ENCODE measurements around the gene ADPRHL1.
"Not testable (repeated sequence)": the region's sequence is repeated elsewhere in the genome, so short reads cannot be mapped to it uniquely, and the experiment has no call there.

ADPRHL1 gene

DNA sequence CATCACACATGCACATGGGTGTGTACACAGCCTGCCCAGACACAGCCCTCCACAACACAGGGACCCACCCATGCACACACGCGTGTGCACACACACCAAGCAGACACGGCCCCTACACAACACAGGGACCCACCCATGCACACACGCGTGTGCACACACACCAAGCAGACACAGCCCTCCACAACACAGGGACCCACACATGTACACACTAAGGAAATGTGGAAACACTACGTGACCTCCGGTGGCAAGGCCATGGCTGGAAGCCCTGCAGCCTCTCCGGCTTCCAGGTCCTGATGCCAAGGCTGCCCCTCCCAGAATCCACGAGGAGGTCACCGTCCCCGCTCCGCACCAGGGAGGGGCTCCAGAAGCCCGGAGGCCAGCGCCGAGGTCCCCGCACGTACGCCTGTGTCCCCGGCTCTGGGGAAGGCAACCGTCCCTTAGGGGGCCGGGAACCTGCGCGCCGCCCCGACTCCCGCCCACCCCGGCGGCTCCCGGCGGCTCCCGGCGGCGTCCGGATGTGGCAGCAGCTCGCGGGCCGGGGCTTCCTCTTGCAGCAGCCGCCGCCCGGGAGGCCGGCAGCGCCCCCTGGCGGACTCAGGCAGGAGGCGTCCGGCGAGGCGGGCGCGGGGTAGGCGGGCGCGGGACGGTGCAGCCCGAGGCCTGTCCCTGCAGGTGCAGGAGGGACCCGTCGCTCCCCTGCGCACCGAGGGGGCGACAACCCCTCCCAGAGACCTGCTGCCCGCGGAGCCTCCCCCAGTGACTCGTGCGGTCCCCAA is 59.5 kb downstream of the ADPRHL1 start:
- ChIA-PET POLR2A (ENCODE audit: low non-redundant PET) (no interaction called here), CTCF (interaction anchor here (0.5 to 0.8 kb wide), 14 partner anchors 9 to 455 kb away, joined by 3 to 5 read pairs (median 3); partner anchors contain the start of gene GRTP1)
- DNase-seq (ENCODE audit: low spot score): peak; percentile 78
- TF ChIP-seq, protein P1, sequence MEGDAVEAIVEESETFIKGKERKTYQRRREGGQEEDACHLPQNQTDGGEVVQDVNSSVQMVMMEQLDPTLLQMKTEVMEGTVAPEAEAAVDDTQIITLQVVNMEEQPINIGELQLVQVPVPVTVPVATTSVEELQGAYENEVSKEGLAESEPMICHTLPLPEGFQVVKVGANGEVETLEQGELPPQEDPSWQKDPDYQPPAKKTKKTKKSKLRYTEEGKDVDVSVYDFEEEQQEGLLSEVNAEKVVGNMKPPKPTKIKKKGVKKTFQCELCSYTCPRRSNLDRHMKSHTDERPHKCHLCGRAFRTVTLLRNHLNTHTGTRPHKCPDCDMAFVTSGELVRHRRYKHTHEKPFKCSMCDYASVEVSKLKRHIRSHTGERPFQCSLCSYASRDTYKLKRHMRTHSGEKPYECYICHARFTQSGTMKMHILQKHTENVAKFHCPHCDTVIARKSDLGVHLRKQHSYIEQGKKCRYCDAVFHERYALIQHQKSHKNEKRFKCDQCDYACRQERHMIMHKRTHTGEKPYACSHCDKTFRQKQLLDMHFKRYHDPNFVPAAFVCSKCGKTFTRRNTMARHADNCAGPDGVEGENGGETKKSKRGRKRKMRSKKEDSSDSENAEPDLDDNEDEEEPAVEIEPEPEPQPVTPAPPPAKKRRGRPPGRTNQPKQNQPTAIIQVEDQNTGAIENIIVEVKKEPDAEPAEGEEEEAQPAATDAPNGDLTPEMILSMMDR (conservative IDR thresholded peaks at IDR 0.05; ENCODE audit: low read depth): peak; percentile 94
- peak overlapping the region; percentile 53 for H3K27ac ChIP-seq

DNA sequence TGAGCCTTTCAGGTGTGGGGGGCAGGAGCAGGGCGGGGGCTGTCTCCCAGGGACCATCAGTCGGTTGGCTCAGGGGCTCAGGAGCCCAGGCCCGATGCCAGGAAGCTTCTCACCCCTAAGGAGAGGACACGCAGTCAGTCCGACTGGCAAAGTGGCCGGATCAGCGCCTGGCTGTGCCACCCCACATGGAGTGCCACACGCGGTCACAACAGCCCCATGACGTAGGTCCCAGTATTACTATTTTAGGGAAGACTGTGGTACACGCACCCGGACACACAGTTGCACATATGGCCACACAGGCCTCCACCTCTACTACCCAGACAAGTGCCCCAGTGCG is 60.1 kb downstream of the ADPRHL1 start:
- POLR2A ChIA-PET (ENCODE audit: low non-redundant PET): no interaction called here
- H3K27ac ChIP-seq: no peak overlapping the region
- no peak for DNase-seq (ENCODE audit: low spot score)
- CTCF ChIA-PET: no interaction called here
- TF ChIP-seq, protein P1 (conservative IDR thresholded peaks at IDR 0.05; ENCODE audit: low read depth): no peak

DNA sequence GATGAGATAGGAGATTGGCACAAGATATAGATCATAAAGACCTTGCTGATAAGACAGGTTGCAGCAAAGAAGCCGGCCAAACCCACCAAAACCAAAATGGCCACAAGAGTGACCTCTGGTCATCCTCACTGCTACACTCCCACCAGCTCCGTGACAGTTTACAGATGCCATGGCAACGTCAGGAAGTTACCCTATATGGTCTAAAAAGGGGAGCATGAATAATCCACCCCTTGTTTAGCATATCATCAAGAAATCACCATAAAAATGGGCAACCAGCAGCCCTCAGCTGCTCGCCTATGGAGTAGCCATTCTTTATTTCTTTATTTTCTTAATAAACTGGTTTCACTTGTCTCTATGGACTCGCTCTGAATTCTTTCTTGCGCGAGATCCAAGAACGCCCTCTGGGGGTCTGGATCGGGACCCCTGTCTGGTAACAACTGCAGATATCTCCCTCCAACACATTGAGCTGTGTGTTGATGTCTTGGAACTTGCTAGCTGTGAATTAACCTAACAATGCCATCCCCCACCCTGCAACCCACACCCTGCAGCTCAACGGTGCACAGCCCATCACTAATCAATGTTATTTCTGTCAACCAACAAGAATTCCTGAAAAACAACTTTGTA is 62.3 kb downstream of the ADPRHL1 start:
- DNase-seq (ENCODE audit: low spot score): no peak
- ChIA-PET CTCF (no interaction called here), POLR2A (ENCODE audit: low non-redundant PET) (no interaction called here)
- TF ChIP-seq, protein P1 (conservative IDR thresholded peaks at IDR 0.05; ENCODE audit: low read depth): no peak
- no peak overlapping the region for H3K27ac ChIP-seq

DNA sequence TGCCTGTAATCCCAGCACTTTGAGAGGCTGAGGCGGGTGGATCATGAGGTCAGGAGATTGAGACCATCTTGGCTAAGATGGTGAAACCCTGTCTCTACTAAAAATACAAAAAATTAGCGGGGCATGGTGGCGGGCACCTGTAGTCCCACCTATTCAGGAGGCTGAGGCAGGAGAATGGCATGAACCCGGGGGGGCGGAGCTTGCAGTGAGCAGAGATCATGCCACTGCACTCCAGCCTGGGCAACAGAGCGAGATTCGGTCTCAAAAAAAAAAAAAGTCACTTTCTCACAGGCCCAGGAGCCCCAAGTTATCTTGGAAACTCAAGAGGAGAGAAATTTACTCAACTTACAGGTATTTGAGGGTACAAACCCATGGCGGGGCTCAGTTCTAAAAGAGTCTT is 63.7 kb downstream of the ADPRHL1 start:
- CTCF ChIA-PET; POLR2A ChIA-PET (ENCODE audit: low non-redundant PET); H3K27ac ChIP-seq; DNase-seq (ENCODE audit: low spot score): not testable (repeated sequence)

DNA sequence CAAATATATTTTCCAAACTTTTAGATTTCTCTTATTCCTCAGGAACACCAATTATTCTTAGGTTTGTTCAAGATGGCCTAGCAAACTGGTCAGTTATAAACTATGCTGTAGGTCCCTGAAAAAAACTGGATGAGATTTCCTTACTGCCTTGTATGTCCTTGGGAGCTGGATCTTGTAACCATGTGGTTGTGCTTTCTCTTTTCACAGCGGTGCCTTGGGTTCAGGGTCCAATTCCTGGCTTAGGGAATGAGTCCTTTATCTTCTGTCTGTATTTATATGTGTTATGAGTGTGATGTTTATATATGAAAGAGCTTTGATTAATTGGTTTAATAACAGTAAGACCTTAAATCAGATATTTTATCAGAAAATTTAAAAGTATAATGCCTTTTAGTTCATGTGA is 65.9 kb downstream of the ADPRHL1 start:
- ChIA-PET CTCF (no interaction called here), POLR2A (ENCODE audit: low non-redundant PET) (no interaction called here)
- no peak for DNase-seq (ENCODE audit: low spot score)
- no peak overlapping the region for H3K27ac ChIP-seq
- TF ChIP-seq, protein P1 (conservative IDR thresholded peaks at IDR 0.05; ENCODE audit: low read depth): no peak

DNA sequence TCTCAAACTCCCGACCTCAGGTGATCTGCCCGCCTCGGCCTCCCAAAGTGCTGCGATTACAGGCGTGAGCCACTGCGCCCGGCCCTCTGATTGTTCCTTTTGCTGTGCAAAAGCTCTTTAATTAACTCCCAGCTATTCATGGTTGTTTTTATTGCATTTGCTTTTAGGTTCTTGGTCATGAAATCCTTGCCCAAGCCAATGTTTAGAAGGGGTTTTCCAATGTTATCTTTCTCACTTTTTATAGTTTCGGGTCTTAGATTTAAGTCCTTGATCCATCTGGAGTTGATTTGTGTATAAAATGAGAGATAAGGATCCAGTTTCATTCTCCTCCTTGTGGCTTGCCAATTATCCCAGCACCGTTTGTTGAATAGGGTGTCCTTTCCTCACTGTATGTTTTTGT is 70.2 kb downstream of the ADPRHL1 start:
- no peak for DNase-seq (ENCODE audit: low spot score)
- ChIA-PET POLR2A (ENCODE audit: low non-redundant PET) (no interaction called here), CTCF (interaction anchor here (0.7 kb wide), 2 partner anchors 269 to 434 kb away, joined by 3 to 4 read pairs; no protein-coding TSS in a partner anchor)
- TF ChIP-seq, protein P1 (conservative IDR thresholded peaks at IDR 0.05; ENCODE audit: low read depth): no peak
- no peak overlapping the region for H3K27ac ChIP-seq

DNA sequence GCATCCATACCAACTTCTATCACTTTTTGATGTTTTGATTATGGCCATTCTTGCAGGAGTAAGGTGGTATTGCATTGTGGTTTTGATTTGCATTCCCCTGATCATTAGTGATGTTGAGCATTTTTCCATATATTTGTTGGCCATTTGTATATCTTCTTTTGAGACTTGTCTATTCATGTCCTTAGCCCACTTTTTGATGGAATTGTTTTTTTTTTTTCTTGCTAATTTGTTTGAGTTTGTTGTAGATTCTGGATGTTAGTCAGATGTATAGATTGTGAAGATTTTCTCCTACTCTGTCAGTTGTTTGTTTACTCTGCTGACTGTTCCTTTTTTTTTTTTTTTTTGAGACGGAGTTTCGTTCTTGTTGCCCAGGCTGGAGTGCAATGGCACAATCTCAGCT is 70.7 kb downstream of the ADPRHL1 start:
- DNase-seq (ENCODE audit: low spot score); POLR2A ChIA-PET (ENCODE audit: low non-redundant PET); H3K27ac ChIP-seq: not testable (repeated sequence)
- CTCF ChIA-PET: interaction anchor here (0.7 kb wide), 2 partner anchors 268 to 433 kb away, joined by 3 to 4 read pairs; no protein-coding TSS in a partner anchor

Measured in RWPE1 (cell line).